MCF 10A (cell line): ENCODE results near the gene CEP128. TPM values are rescaled to one million over a fixed set of nuclear protein-coding genes. Genes with fewer than 3 reads are reported as not detected.

Source experiments
- BruUV-seq: library from RNA; stranded (reverse); fragments of 400-500 nt; replicated peaks from 2 replicates; lab custom pipeline; 2021; lab: Mats Ljungman, UMichigan
- CTCF ChIA-PET: fragments of 300-600 bp; sonication (Branson Sonifier 250); formaldehyde crosslinking; extraction: SDS; loops from one replicate; lab custom pipeline; 2021; ENCODE audit warnings: antibody characterized with exemption, inconsistent platforms; lab: Yijun Ruan, JAX
- POLR2A ChIA-PET: fragments of 300-600, 350-650 bp; sonication (Branson Sonifier 250); formaldehyde crosslinking; extraction: SDS; loops from one replicate; lab custom pipeline; 2020; ENCODE audit warnings: antibody characterized with exemption, inconsistent platforms; lab: Yijun Ruan, JAX
- DNase-seq: peaks from one replicate; pipeline ENCODE4 v3.0.0-alpha.2; 2018; ENCODE audit not compliant: unreplicated experiment
- H3K27ac Mint-ChIP-seq: one replicate; pipeline ENCODE4 v1.8.0; 2022; ENCODE audit warnings: mild to moderate bottlenecking, low read depth, mixed read lengths; ENCODE audit not compliant: unreplicated experiment
- H3K27me3 Mint-ChIP-seq: one replicate; pipeline ENCODE4 v1.8.0; 2022; ENCODE audit warnings: mixed read lengths; ENCODE audit not compliant: insufficient read depth, unreplicated experiment
- H3K36me3 Mint-ChIP-seq: one replicate; pipeline ENCODE4 v1.8.0; 2022; ENCODE audit warnings: mild to moderate bottlenecking, moderate library complexity, mixed read lengths; ENCODE audit not compliant: insufficient read depth, unreplicated experiment
- H3K4me1 Mint-ChIP-seq: one replicate; pipeline ENCODE4 v1.8.0; 2022; ENCODE audit warnings: mixed read lengths; ENCODE audit not compliant: insufficient read depth, unreplicated experiment
- H3K4me3 Mint-ChIP-seq: one replicate; pipeline ENCODE4 v1.8.0; 2022; ENCODE audit warnings: mild to moderate bottlenecking, moderate library complexity, mixed read lengths; ENCODE audit not compliant: unreplicated experiment
- H3K9me3 Mint-ChIP-seq: one replicate; pipeline ENCODE4 v1.8.0; 2022; ENCODE audit warnings: mixed read lengths; ENCODE audit not compliant: unreplicated experiment
- CTCF ChIP-seq: fragments of 200-600 bp; IDR thresholded peaks from one replicate; pipeline ENCODE4 v1.8.0; 2022; ENCODE audit warnings: antibody characterized with exemption, mild to moderate bottlenecking; ENCODE audit not compliant: unreplicated experiment
- intact Hi-C: fragments of 100-400 bp; cut with micrococcal nuclease; formaldehyde crosslinking; loops from 2 replicates; pipeline ENCODE4 v1.14.1; 2022
- total RNA-seq: library from RNA; stranded (reverse); gene quantifications from 2 replicates; pipeline ENCODE4 v1.2.3, GENCODE V29; 2022

CEP128 gene
- total RNA-seq, 1 experiment from 2014 or later = 12.5 TPM

DNA sequence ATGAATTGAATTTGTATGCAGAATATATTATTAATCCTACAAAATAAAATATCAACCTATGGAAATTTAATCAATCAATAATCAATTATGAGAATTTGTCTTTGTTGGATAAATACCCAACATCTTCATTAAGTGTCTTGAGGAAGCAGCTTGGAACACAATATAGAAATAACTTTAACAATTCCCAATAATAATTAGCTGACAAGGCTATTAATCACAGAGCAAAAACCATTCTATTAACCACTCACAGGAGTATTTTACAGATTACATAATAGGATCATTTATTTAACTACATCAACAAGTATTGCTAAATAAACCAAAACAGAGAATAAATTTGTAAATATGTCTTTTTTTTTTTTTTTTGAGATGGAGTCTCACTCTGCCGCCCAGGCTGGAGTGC lies 190.3 kb downstream of the CEP128 start:
- no TSS peak for BruUV-seq
- Mint-ChIP-seq H3K27me3 (no peaks in the 10 kb centered on the region), H3K27ac (no peak overlapping the region), H3K36me3 (no peaks in the 10 kb centered on the region), H3K4me3 (no peak overlapping the region), H3K4me1 (no peaks in the 10 kb centered on the region), H3K9me3 (no peaks in the 10 kb centered on the region)
- intact Hi-C loops = no loop called here
- POLR2A ChIA-PET = interaction anchor here (0.6 kb wide), 1 partner anchor 12 kb away, joined by 3 read pairs; no protein-coding TSS in a partner anchor
- no peak for TF ChIP-seq CTCF
- CTCF ChIA-PET = no interaction called here
- no peak for DNase-seq

DNA sequence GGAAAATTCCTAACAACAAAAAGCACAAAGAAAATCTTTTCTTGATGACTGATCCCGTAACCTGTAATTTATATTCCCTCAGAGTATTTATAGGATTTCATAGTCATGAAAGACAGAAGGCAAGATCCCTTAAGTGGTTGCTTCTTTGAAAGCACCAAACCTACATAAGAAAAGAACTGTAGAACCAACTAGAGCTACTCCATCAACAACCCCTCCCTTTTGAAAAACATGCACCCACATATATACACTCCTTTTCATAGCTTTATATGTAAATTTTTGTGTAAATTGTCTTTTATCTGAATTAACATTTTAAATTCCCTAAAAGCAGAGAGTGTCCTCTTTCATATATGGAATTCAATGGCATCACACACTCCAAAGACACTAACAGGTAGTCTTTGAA lies 215.3 kb downstream of the CEP128 start:
- no TSS peak for BruUV-seq
- Mint-ChIP-seq H3K9me3 (no peaks in the 10 kb centered on the region), H3K4me3 (no peak overlapping the region), H3K36me3 (no peaks in the 10 kb centered on the region), H3K27me3 (no peaks in the 10 kb centered on the region), H3K4me1 (no peaks in the 10 kb centered on the region), H3K27ac (no peak overlapping the region)
- intact Hi-C loops = no loop called here
- DNase-seq = no peak
- POLR2A ChIA-PET = no interaction called here
- CTCF ChIA-PET = no interaction called here
- TF ChIP-seq CTCF = no peak

GRCh38 chr14:80718940-80719339 lies 222.6 kb downstream of the CEP128 start:
- intact Hi-C loops = no loop called here
- TF ChIP-seq CTCF = no peak
- BruUV-seq = no TSS peak
- no peak overlapping the region for H3K27ac Mint-ChIP-seq
- no peaks in the 10 kb centered on the region for H3K9me3 Mint-ChIP-seq
- H3K27me3 Mint-ChIP-seq = no peaks in the 10 kb centered on the region
- no peak overlapping the region for H3K4me3 Mint-ChIP-seq
- peak; percentile 4 for DNase-seq
- ChIA-PET POLR2A (no interaction called here), CTCF (no interaction called here)
- no peaks in the 10 kb centered on the region for H3K4me1 Mint-ChIP-seq
- no peaks in the 10 kb centered on the region for H3K36me3 Mint-ChIP-seq

GRCh38 chr14:80714474-80714873 lies 227.1 kb downstream of the CEP128 start:
- Mint-ChIP-seq H3K27me3 (no peaks in the 10 kb centered on the region), H3K9me3 (no peaks in the 10 kb centered on the region), H3K27ac (no peak overlapping the region), H3K4me1 (no peaks in the 10 kb centered on the region), H3K36me3 (no peaks in the 10 kb centered on the region), H3K4me3 (no peak overlapping the region)
- TF ChIP-seq CTCF = no peak
- DNase-seq = no peak
- POLR2A ChIA-PET = no interaction called here
- intact Hi-C loops = no loop called here
- BruUV-seq = no TSS peak
- CTCF ChIA-PET = no interaction called here
